GM12878 (cell line): ENCODE results near the gene GARNL3. TPM values are rescaled to one million over a fixed set of nuclear protein-coding genes. Genes with fewer than 3 reads are reported as not detected.

Source experiments
- ATAC-seq: fragments of 200-7000 bp; cut with Tn5 transposase; 3 replicates; pipeline ENCODE4 v1.9.1; 2020; ENCODE audit warnings: mild to moderate bottlenecking, moderate library complexity
- BruUV-seq: library from RNA; stranded (reverse); fragments of 400-500 nt; replicated peaks from 2 replicates; lab custom pipeline; 2021; lab: Mats Ljungman, UMichigan
- CTCF ChIA-PET: fragments of 300-600 bp; sonication (Branson Sonifier 250); formaldehyde crosslinking; extraction: SDS; loops from one replicate; lab custom pipeline; 2021; ENCODE audit warnings: inconsistent platforms; lab: Yijun Ruan, JAX
- POLR2A ChIA-PET: fragments of 350-600 bp; formaldehyde crosslinking; extraction: SDS; loops from one replicate; lab custom pipeline; 2021; ENCODE audit warnings: inconsistent platforms; lab: Charles Lee
- RAD21 ChIA-PET: fragments of 300-600 bp; sonication (Branson Sonifier 250); formaldehyde crosslinking; loops from one replicate; lab custom pipeline; 2023; ENCODE audit warnings: antibody characterized with exemption; ENCODE audit not compliant: unreplicated experiment; lab: Charles Lee
- SMC1A ChIA-PET: fragments of 300-600 bp; sonication (Branson Sonifier 250); formaldehyde crosslinking; loops from one replicate; lab custom pipeline; 2023; ENCODE audit not compliant: unreplicated experiment, uncharacterized antibody; lab: Charles Lee
- DNase-seq: peaks from one replicate; pipeline ENCODE4 v3.0.0-alpha.2; 2011; ENCODE audit warnings: low read depth, low spot score
- FAIRE-seq: peaks from 3 replicates; lab custom pipeline; 2011; peaks lifted over from hg19 to GRCh38; lab: Jason Lieb, UNC
- H2AFZ ChIP-seq: 2 replicates; pipeline ENCODE4 v1.6.0; 2011; ENCODE audit warnings: low read depth, low read length, control low read depth; ENCODE audit not compliant: control insufficient read depth
- H3K27ac ChIP-seq: 2 replicates; pipeline ENCODE4 v1.5.1; 2011; ENCODE audit warnings: control low read depth; ENCODE audit not compliant: control insufficient read depth, insufficient read depth
- H3K27me3 ChIP-seq, 2 experiments: replicated peaks in 1 of 2; 2 replicates each; pipeline versions ENCODE4 v1.6.0 to v1.6.1; 2011; ENCODE audit warnings: low read length in 1 of 2; ENCODE audit not compliant: control insufficient read depth in 2 of 2, insufficient read depth in 2 of 2
- H3K36me3 ChIP-seq, 2 experiments: 2 replicates each; pipeline ENCODE4 v1.5.1; 2011; ENCODE audit warnings: low read length in 1 of 2; ENCODE audit not compliant: control insufficient read depth in 2 of 2, insufficient read depth in 2 of 2
- H3K4me1 ChIP-seq: 2 replicates; pipeline ENCODE4 v1.6.1; 2011; ENCODE audit warnings: mild to moderate bottlenecking, low read length, moderate library complexity, mixed read lengths; ENCODE audit not compliant: control insufficient read depth, insufficient read depth
- H3K4me2 ChIP-seq: 2 replicates; pipeline ENCODE4 v1.6.0; 2011; ENCODE audit warnings: control low read depth; ENCODE audit not compliant: control insufficient read depth, insufficient read depth
- H3K4me3 ChIP-seq: fragments of 200-600 bp; sonication (generic); 2 replicates; pipeline ENCODE4 v1.5.1; 2016
- H3K79me2 ChIP-seq: 2 replicates; pipeline ENCODE4 v1.6.0; 2011; ENCODE audit warnings: low read length; ENCODE audit not compliant: control insufficient read depth, insufficient read depth
- H3K9ac ChIP-seq: 2 replicates; pipeline ENCODE4 v1.8.0; 2011; ENCODE audit warnings: low read length, control low read depth, mixed read lengths; ENCODE audit not compliant: control insufficient read depth, insufficient read depth
- H3K9me3 ChIP-seq: replicated peaks from 3 replicates; pipeline ENCODE4 v1.5.1; 2011; ENCODE audit warnings: mild to moderate bottlenecking, low read length; ENCODE audit not compliant: control insufficient read depth, insufficient read depth
- H4K20me1 ChIP-seq: 2 replicates; pipeline ENCODE4 v1.6.0; 2011; ENCODE audit not compliant: control insufficient read depth, insufficient read depth
- DPF2 ChIP-seq: fragments of 450-650 bp; IDR thresholded peaks from 2 replicates; pipeline ENCODE4 v1.6.1; 2017; ENCODE audit warnings: mild to moderate bottlenecking
- KDM1A ChIP-seq: fragments of 200-600 bp; sonication (generic); IDR thresholded peaks from 2 replicates; pipeline ENCODE4 v1.6.1; 2016; ENCODE audit warnings: borderline replicate concordance
- LARP7 ChIP-seq: fragments of 450-650 bp; IDR thresholded peaks from 2 replicates; pipeline ENCODE4 v1.6.1; 2017; ENCODE audit warnings: mild to moderate bottlenecking
- MLLT1 ChIP-seq: fragments of 450-650 bp; IDR thresholded peaks from 2 replicates; pipeline ENCODE4 v1.6.1; 2016; ENCODE audit warnings: mild to moderate bottlenecking
- POLR2AphosphoS5 ChIP-seq: IDR thresholded peaks from 2 replicates; pipeline ENCODE4 v1.6.1; 2011; ENCODE audit warnings: mild to moderate bottlenecking, low read length, inconsistent platforms
- RB1 ChIP-seq: fragments of 450-650 bp; formaldehyde crosslinking; IDR thresholded peaks from 2 replicates; pipeline ENCODE4 v1.6.1; 2017; ENCODE audit warnings: mild to moderate bottlenecking, borderline replicate concordance
- RELB ChIP-seq: fragments of 450-650 bp; IDR thresholded peaks from 2 replicates; pipeline ENCODE4 v1.6.1; 2017; ENCODE audit warnings: low read depth, mild to moderate bottlenecking, moderate library complexity
- RFX5 ChIP-seq: IDR thresholded peaks from 2 replicates; pipeline ENCODE4 v1.6.1; 2011; ENCODE audit warnings: low read depth, low read length, improper control_type of control experiment
- SPI1 ChIP-seq: IDR thresholded peaks from 2 replicates; pipeline ENCODE4 v1.6.1; 2011; ENCODE audit warnings: low read depth, mild to moderate bottlenecking, low read length, moderate library complexity, borderline replicate concordance; ENCODE audit not compliant: insufficient read depth
- ZBED1 ChIP-seq: IDR thresholded peaks from 2 replicates; pipeline ENCODE4 v1.6.1; 2016; ENCODE audit warnings: borderline replicate concordance
- ZBTB4 ChIP-seq: fragments of 450-650 bp; formaldehyde crosslinking; IDR thresholded peaks from 2 replicates; pipeline ENCODE4 v1.4.0; 2022; ENCODE audit warnings: mild to moderate bottlenecking, moderate library complexity
- ZNF384 ChIP-seq: IDR thresholded peaks from 2 replicates; pipeline ENCODE4 v1.6.1; 2012; ENCODE audit warnings: low read depth, mild to moderate bottlenecking, low read length, improper control_type of control experiment, borderline replicate concordance
- WGBS: methylation state at CpG from one replicate; pipeline ENCODE4 v1.1.6; 2016; ENCODE audit warnings: low lambda C conversion rate; ENCODE audit not compliant: insufficient replicate concordance, insufficient coverage; ENCODE audit errors: missing lambda C conversion rate; 5-methylcytosine and 5-hydroxymethylcytosine counted together
- in situ Hi-C: fragments of 300-500 bp; cut with MboI; formaldehyde crosslinking; loops from 9 replicates; pipeline ENCODE4 v1.14.3; 2018; ENCODE audit warnings: mixed read lengths
- intact Hi-C: fragments of 100-400 bp; cut with micrococcal nuclease; formaldehyde crosslinking; loops from one replicate; pipeline ENCODE4 v1.14.2; 2022; ENCODE audit not compliant: unreplicated experiment
- polyA plus RNA-seq, 11 experiments: library from polyadenylated mRNA; depleted of rRNA in 4 of 11; unstranded in 6 of 11; stranded (reverse) in 5 of 11; fragments of >200 nt; fragmentation: Nextera tagmentation in 4 of 11; fragmentation: Illumina TruSeq in 1 of 11; extraction: Ambion mirVana in 4 of 11; extraction: Trizol in 1 of 11; gene quantifications; 1 replicate in 1 of 11; 2 replicates in 10 of 11; pipeline versions ENCODE4 v1.2.1 to v1.2.3, GENCODE V29; 2011 to 2016; ENCODE audit warnings: inconsistent platforms in 2 of 11, missing spikeins in 2 of 11, low read depth in 1 of 11
- total RNA-seq, 4 experiments: library from RNA; depleted of rRNA in 3 of 4; stranded (reverse); fragments of >200 nt in 3 of 4; fragmentation: Illumina TruSeq in 1 of 4; extraction: Trizol in 1 of 4; gene quantifications; 2 replicates each; pipeline versions ENCODE4 v1.2.1 to v1.2.3, GENCODE V29; 2013 to 2021

GARNL3 gene
- total and polyA plus RNA-seq, 10 of the 15 experiments (the other 5 are each of a cell fraction or from before 2014, with no cell fraction given), result 0.89 to 13.2 (median 6.3) TPM

- Histone ChIP-seq H3K9ac (no peak overlapping the region), H3K4me2 (no peak overlapping the region), H3K4me1 (peaks cover 10% of the 10 kb centered on the region), H3K9me3 (no peaks in the 10 kb centered on the region), H3K27me3 (no peaks in the 10 kb centered on the region), H3K36me3 (no peaks in the 10 kb centered on the region), H3K4me3 (no peak overlapping the region), H4K20me1 (no peaks in the 10 kb centered on the region), H3K27ac (no peak overlapping the region), H3K79me2 (no peaks in the 10 kb centered on the region), H2AFZ (no peak overlapping the region)
- in situ Hi-C loops (loop anchor here (5.0 kb wide), 1 partner anchor 180 kb away; the partner anchor contains the start of gene SLC2A8), intact Hi-C loops (loop anchor here (10.0 kb wide), 1 partner anchor 238 kb away; the partner anchor contains the start of genes LRSAM1 and RPL12)
- ChIA-PET RAD21 (no interaction called here), POLR2A (no interaction called here), CTCF (interaction anchor here (1.2 to 1.9 kb wide), 4 partner anchors 16 to 276 kb away, joined by 3 to 8 read pairs (median 4); partner anchors contain the start of gene SLC2A8), SMC1A (interaction anchor here (2.9 to 4.4 kb wide), 2 partner anchors 180 to 275 kb away, joined by 16 to 35 read pairs; partner anchors contain the start of gene SLC2A8)
- no peak for DNase-seq
- TF ChIP-seq RB1 (no peak), KDM1A (no peak), ZNF384 (no peak), SPI1 (no peak), RELB (no peak)
- ATAC-seq, result no peak
- no peak for FAIRE-seq
- BruUV-seq, result no TSS peak
- 97% methylated on average over 5 of the region's 5 CpGs for whole genome bisulfite sequencing
Observed at GRCh38 chr9:127216888-127217217, 47.7 kb upstream of the GARNL3 start.

- ChIA-PET POLR2A (no interaction called here), RAD21 (no interaction called here), SMC1A (no interaction called here), CTCF (no interaction called here)
- no peak for ATAC-seq
- Histone ChIP-seq H2AFZ (no peak overlapping the region), H3K4me3 (no peak overlapping the region), H3K79me2 (no peaks in the 10 kb centered on the region), H3K27me3 (no peaks in the 10 kb centered on the region), H4K20me1 (no peaks in the 10 kb centered on the region), H3K4me1 (peaks cover 18% of the 10 kb centered on the region), H3K4me2 (no peak overlapping the region), H3K27ac (no peak overlapping the region), H3K9ac (no peak overlapping the region), H3K9me3 (no peaks in the 10 kb centered on the region), H3K36me3 (no peaks in the 10 kb centered on the region)
- intact Hi-C loops (loop anchor here (10.0 kb wide), 1 partner anchor 236 kb away; the partner anchor contains the start of genes LRSAM1 and RPL12), in situ Hi-C loops (loop anchor here (5.0 kb wide), 1 partner anchor 178 kb away; the partner anchor contains the start of gene SLC2A8)
- no peak for FAIRE-seq
- WGBS, result 80% methylated on average over 10 of the region's 10 CpGs
- no peak for DNase-seq
- BruUV-seq, result no TSS peak
- no peak for TF ChIP-seq ZBED1
- TF ChIP-seq MLLT1, result no peak
- TF ChIP-seq LARP7, result no peak
- no peak for TF ChIP-seq ZBTB4 (CRISPR knock-in tag)
- no peak for TF ChIP-seq POLR2AphosphoS5
- no peak for TF ChIP-seq RFX5
- no peak for TF ChIP-seq DPF2
Observed at GRCh38 chr9:127218818-127219217, 45.8 kb upstream of the GARNL3 start.
